Skin epidermis (tissue), 12 donors: Measurements from ENCODE around the gene TIE1.
A peak's percentile ranks its signal among the peaks of the same experiment; 100 is the strongest.

Experiments used
- H3K27ac ChIP-seq, 21 experiments: fragments of 200-600 bp; sonication (generic) in 11 of 21; one replicate each; pipeline ENCODE4 v1.5.0; 2020; ENCODE audit warnings: mild to moderate bottlenecking in 3 of 21, inconsistent platforms in 2 of 21, moderate library complexity in 2 of 21
- H3K4me3 ChIP-seq, 7 experiments: fragments of 200-600 bp; sonication (generic) in 2 of 7; one replicate each; pipeline ENCODE4 v1.5.0; 2020; ENCODE audit warnings: inconsistent platforms in 2 of 7, mild to moderate bottlenecking in 2 of 7, moderate library complexity in 1 of 7

TIE1 gene

DNA sequence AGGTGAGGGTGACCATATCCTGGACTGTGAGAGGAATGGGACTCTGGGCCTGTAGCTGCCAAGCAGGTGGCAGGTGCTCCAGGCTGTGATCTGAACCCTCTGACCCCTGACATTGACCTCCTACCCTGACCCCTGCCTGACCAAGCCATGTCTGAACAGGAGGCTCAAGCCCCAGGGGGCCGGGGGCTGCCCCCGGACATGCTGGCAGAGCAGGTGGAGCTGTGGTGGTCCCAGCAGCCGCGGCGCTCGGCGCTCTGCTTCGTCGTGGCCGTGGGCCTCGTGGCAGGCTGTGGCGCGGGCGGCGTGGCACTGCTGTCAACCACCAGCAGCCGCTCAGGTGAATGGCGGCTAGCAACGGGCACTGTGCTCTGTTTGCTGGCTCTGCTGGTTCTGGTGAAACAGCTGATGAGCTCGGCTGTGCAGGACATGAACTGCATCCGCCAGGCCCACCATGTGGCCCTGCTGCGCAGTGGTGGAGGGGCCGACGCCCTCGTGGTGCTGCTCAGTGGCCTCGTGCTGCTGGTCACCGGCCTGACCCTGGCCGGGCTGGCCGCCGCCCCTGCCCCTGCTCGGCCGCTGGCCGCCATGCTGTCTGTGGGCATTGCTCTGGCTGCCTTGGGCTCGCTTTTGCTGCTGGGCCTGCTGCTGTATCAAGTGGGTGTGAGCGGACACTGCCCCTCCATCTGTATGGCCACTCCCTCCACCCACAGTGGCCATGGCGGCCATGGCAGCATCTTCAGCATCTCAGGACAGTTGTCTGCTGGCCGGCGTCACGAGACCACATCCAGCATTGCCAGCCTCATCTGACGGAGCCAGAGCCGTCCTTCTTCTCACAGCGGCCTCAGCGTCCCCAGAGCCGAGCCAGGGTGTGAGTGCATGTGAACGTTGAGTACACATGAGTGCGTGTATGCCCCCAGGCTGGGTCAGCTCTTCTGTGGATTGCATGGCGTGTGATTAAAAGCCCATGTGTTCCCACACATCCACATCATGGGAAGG, 27.9 kb upstream of the TIE1 start:
- no peak overlapping the region for H3K4me3 ChIP-seq
- peak overlapping the region in 5 of 21 experiments; percentile 12 to 57 (median 42) for H3K27ac ChIP-seq

DNA sequence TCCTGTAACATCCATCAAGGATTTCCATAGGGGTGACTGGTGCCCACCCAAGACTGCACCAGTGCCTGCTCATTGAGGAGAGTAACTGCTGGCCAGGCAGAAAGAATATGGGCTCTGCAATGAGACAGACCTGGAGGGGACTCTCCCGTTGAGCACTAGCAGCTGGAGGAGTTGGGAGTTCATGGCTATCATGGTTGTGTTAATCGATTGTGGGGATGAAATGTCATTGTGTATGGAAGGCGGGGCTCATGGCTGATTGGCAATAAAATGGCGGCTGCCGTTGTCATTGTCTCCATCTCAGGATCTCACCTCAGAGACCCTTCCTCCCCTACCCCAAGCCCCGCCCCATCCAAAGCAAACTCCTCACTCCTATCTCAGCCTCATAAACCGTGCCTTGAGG, 27.1 kb upstream of the TIE1 start:
- H3K27ac ChIP-seq: peak overlapping the region in 4 of 21 experiments; percentile 3 to 51 (median 44)

DNA sequence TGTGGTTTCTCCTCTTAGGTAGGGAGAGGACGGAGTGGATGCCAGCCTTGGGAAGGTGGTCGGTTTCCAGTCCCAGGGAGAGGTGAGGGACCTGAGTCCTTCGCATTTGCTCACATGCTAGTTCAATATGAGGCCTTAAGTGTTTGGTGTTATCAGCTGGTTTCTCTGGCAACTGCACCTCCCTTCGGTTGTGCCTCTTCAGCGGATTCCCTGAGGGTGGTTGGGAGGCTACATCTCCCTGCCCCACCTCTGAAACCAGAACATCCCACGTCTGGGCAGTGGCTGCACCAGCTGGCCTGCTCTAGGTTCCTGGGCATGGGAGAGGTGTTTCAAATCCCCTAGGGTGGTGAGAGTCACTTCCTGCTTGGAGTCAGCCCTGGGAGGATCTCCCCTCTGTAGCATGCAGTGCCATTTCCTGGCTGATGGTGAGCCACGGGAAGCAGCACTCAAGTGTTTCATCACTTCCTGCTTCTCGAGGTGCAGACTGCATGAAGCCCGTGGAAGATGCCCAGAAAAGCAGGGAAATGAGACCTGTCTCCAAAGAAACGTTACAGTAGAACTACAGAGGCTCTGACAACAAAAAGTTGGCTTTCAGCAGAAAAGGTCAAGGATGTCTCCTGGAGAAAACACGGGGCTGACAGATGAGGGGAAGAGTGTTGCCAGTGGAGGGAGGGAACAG, 26.5 kb upstream of the TIE1 start:
- peak overlapping the region in 6 of 21 experiments; percentile 0 to 51 (median 43) for H3K27ac ChIP-seq
- H3K4me3 ChIP-seq: no peak overlapping the region

More for the DNA sequence above, 27.1 kb upstream of the TIE1 start:
- no peak overlapping the region for H3K4me3 ChIP-seq

DNA sequence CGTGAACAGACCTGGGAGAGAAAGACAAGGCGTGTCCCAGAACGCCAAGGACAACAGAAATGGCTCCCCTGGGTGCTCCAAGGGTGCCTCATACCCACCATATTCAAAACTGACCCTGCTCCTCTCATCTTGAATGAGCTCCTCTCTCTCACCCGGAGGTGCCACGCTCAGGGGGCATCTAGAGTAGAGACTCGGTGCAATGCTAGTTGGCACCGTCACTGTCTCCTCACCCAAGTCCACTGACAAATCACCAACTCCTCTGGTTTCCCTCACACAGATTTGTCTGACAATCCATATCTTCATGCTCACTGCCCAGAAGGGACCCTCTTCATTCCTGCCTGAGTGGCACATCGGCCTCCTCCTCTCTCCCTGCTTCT, 26.0 kb upstream of the TIE1 start:
- Histone ChIP-seq H3K4me3 (no peak overlapping the region), H3K27ac (peak overlapping the region in 6 of 21 experiments; percentile 0 to 51 (median 43))

DNA sequence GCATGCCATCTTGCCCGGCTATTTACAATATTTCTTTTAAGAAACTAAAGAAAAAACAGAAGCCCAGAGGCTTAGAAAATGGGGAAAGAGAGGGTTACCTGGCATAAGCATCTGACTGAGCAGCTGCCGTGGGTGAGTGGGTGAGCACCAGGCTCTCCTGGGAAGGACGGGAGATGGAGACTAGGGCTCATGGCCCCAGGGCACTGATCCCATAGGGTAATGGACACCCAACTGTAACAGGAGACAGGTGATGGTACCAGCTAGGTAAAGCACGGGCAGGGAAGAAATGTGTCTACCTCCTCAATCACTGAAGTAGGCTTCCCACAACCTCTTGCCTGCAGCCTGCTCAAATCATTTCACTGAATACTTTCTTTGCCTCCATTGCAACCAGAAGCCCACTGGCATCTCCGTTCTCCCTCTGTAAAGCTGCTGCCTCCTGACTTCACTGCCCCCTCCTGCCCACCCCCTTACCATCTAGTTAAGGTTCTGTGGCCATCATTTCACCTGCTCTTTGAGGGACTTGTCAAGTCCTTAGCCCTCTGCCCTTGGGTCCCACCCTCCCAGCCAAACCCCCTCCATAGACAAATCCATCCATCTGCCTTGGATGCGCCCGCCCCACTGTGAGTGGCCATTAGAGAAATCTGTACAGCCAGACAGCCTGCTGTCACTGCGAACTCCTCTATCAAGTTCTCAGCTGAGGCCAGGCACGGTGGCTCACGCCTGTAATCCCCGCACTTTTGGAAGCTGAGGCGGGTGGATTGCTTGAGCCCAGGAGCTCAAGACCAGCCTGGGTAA, 24.8 kb upstream of the TIE1 start:
- Histone ChIP-seq H3K27ac (no peak overlapping the region), H3K4me3 (no peak overlapping the region)

DNA sequence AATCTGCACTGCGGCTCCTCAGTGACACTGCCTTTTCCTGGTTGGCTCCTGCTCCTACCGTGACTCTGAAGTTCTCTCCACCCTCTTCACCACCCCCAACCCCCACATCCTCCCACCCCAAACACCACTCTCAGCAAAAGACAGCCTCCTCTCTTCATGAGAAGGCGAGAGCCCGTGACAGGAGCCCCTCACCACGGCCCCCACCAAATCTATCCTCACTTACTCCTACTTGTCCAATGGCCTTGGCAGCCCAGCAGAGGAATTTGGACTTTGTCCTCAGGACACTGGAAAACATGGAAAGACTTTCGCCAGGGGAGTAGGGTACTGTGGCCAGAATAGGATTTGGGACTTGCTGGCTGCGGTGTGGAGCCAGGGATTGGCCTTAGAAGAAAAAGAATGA, 24.1 kb upstream of the TIE1 start:
- no peak overlapping the region for H3K27ac ChIP-seq
- no peak overlapping the region for H3K4me3 ChIP-seq

DNA sequence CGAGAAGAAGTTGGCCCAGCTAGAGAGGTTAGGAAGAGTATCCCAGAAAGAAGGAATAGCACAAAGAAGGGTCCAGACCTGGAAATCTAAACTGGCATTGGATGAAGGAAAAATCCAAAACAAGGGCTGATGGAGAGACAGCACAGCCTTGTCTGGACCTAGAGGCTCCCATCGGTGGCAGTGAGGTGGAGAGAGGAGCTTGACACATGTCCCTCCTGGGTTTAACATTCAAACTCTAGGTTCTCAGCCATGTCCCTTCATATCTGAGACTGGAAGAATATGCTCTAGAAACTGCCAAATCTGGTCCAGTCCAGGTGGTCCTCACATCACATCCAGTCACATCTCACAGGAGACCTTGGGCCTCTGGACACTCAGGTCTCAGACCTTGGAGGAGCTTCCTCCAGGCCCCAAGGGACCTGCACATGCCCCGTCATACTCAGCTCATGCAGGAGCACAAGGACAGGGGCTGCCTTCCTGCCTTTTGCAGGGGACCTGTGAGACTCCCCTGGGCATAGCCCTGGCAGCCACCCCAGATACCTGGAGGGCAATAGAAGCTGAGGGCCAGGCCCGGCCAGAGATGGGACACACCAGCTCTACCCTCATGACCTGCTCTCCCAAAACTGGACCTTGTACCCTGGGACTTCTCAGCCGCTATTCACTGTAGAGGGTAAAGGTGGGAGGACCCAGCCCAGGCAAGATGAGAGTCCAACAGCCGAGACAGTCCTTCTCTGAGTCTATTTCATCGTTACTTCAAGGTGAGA, 23.5 kb upstream of the TIE1 start:
- no peak overlapping the region for H3K27ac ChIP-seq
- no peak overlapping the region for H3K4me3 ChIP-seq

DNA sequence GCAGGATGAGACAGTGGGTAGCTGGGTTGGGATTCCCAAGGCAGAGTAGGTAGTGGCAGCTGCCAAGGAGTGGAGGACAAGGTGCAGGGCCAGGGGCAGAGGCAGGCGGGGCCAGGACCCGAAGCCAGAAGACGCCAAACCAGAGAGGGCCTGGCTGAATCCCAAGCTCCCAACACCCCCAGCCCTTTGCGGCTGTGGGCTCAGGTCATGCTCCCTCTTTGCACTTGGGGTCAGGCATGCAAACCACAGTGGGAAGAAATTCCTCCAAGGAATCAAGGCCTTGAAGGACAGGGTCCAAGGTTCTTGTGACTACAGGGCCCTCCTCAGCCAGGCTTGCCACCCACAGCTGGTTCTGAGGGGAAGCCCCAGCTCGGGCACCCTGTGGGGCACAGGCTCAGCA, 21.6 kb upstream of the TIE1 start:
- Histone ChIP-seq H3K27ac (no peak overlapping the region), H3K4me3 (no peak overlapping the region)

DNA sequence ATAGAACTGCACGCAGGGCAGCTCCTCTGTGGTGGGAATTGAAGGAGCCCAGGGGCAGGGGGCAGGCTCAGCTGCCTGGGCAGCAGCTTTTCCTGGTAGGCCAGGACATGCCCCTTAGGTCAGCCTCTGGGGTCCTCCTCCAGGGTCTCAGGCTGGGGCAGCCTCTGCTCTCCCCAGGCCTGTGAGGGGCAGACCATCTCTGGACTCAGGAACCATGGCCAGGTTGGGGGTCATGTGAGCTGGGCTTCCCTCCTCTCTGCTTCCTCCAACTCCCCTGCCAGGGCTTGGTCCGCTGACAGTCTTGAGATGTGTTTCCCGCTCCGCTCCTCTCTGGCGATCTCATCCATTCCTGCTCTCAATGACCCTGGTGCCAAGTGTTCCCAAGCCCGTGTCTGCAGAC, 21.1 kb upstream of the TIE1 start:
- H3K4me3 ChIP-seq: no peak overlapping the region
- no peak overlapping the region for H3K27ac ChIP-seq

DNA sequence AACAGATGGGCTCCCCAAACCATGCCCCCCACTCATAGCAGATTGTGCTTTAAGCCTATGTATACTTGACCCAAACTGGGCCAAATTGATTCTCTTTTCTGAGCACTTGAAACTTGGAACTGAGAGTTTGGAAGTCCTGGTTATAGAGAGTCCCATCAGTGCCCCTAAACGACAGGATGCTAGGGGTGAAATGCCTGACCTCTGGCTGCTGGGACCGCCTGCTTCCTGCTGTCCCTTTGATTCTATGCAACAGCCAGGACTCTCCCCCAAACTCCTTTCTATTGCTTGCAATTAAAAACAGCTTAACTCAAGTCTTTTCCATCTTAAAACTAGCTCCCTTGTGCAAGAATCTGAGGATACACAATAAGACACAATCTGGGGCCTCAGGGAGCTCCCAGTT, 20.1 kb upstream of the TIE1 start:
- no peak overlapping the region for H3K27ac ChIP-seq
- H3K4me3 ChIP-seq: no peak overlapping the region

DNA sequence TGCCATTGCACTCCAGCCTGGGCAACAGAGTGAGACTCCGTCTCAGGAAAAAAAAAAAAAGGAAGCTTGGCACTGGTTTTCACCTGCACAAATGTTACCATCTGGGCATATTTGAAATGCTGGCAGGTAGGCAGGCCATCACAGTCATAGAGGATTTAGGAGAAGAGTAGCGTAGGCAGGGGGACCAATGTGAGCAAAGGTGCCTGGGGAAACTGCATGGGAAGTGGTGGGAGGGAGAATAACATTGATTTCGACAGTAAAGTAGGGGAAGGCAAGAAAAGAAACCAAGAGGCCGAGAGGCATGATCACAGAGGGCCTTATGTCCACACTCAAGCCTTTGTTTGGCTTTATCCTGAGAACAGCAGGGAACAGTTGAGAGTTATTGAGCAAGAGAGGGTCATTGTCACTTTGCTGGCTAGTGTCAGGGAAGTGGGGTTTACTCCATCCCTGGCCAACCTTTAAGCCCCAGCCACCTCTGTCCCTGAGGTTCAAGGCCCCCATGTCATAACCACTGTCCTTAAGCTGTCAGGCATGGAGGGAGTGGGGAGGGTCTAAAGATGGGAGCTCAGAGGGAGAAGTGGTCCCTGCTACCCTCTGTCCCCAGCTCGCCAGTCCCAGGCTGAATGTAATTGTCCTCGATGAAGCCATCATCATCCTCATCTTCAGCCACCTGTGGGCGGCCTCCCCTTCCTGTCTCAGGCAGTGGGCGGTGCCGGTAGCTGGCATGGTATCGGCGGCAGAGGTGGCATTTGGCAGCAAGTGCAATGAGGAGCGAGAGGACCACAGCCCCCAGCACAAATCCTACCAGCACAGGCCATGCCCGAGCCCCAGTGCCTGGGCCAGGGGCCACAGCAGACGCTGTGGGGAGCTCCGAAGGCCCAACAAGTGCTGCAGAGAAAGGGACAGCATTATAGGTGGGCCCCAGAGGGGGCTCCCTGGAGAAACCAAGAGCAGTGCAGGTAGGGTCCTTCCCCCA, 18.3 kb upstream of the TIE1 start:
- Histone ChIP-seq H3K27ac (no peak overlapping the region), H3K4me3 (no peak overlapping the region)

DNA sequence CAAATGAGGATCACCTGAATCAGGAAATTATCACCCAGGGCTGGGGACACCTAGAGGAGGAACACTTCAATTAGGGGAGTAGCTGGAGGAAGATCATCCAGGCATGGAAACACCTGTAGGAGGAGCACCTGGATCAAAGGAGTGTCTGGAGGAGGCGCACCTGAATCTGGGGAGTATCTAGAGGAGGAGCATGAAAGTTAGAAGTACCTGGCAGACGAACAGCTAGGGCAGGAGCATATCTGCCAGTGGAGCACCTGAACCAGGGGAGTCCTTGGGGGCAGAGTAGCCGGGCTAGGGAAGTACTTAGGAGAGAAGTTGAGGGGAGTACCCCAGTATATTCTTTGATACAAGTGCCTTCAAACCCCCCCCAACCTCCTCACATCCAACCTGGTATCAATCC, 16.7 kb upstream of the TIE1 start:
- peak overlapping the region in 4 of 21 experiments; percentile 29 to 64 (median 62) for H3K27ac ChIP-seq

DNA sequence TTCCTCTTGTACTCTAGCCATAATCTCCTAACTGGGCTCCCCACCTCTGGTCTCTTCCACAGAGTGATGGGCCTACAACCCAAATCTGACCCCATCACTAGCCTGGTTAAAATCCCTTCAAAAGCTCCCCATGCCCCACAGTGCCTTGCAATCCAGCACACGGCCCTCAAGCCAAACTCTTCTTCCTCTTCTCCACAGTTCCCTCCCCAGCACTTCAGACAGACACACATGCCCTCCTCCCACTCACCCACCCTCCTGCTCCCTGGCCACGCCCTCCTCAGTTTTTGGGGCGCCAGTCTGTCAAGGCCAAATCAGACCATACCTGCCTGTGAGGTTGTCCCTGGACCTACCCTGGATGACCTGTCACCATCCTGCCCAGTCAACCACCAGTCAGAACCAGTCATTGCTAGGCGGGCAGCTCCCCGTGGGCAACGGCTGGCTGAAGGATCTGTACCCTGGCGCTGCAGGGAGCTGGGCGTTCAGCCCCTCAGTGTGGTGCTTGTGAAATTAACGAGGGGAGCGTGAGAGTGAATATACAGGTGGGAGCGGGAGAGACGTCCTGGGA, 16.2 kb upstream of the TIE1 start:
- Histone ChIP-seq H3K27ac (peak overlapping the region in 9 of 21 experiments; percentile 6 to 68 (median 48)), H3K4me3 (peak overlapping the region in 6 of 7 experiments; percentile 2 to 39 (median 30))

More for the DNA sequence above, 16.7 kb upstream of the TIE1 start:
- H3K4me3 ChIP-seq: no peak overlapping the region

DNA sequence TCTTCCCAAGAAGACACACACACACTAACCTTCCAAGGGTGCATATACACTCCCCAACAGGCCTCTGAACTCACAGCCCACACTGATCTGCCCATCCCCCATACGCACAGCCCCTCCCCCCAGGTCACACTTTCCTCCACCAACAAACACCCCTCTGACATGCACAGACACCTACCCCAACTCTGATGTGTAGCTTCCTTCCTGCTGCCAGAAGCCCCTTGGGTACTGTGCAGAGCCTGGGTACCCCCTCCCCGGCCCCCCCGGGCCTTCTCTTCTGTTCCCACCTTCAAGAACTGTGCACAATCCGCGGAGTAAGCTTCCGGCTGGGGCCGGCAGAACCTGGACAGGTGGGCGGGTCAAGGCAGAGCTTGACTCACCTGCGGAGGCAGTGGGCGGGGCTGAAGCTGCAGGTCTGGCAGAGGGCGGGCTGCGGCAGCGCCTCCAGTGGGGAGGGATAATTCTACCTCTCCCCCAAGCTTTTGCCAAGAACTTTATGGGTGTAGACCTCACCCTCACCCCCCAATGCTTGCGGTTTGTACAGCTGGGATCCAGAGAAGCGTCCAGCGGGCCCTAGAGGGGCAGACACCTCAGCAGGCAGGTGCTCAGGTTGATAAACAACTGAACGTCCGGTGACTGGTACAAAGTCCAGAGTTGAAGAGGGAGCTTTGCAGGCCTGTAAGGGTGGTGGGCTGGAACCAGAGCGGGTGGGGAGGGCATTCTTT, 15.4 kb upstream of the TIE1 start, which contains the start of gene C1orf210:
C1orf210 (minus strand) TSS at position 313 of the 722 bp plus-strand sequence. CDS start 2,311 bp downstream, outside the sequence.
- H3K4me3 ChIP-seq: peak within 1 kb of the TSS in 6 of 7 experiments; percentile 2 to 39 (median 30)
- H3K27ac ChIP-seq: peak within 1 kb of the TSS in 10 of 21 experiments; percentile 6 to 68 (median 47)

DNA sequence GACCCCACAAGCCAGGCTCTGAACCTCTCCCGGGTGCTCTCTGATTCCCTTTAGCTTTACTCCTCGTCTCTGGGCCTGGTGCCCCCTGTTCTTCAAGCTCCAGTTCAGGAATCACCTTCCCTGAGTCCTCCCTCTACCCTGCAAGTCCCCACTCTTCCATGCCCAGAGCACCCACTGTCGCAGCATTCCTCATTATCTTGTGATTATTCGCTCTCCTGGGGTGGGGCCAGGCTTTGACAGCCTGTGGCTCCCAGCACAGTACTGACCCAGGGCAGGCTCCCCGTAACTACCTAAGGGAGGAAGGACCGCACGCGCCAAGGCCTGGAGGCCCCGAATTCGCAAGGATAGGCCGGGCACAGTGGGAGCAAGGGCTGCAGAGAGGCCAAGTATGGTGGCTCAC, 14.7 kb upstream of the TIE1 start:
- no peak overlapping the region for H3K4me3 ChIP-seq
- peak overlapping the region in 3 of 21 experiments; percentile 18 to 48 (median 21) for H3K27ac ChIP-seq

DNA sequence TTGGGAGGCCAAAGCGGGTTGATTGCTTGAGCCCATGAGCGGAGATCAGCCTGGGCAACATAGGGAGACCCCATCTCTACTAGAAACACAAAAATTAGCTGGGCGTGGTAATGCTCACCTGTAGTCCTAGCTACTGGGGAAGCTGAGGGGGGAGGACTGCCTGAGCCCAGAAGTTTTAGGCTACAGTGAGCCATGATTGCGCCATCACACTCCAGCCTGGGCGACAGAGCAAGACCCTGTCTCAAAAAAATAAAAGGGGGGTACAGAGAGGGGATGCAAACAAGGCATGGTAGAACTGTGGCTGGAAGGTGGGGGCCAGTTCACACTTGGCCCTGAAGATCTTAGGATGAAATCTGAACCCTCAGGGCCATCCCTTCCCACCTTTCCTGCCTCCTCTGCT, 14.2 kb upstream of the TIE1 start:
- Histone ChIP-seq H3K4me3 (no peak overlapping the region), H3K27ac (no peak overlapping the region)
